CD4-positive, CD25-positive, alpha-beta regulatory T cell (primary cell): ENCODE measurements around the gene PNMA6E. TPM values are rescaled to one million over a fixed set of nuclear protein-coding genes. Genes with fewer than 3 reads are reported as not detected.

ENCODE experiments used
- ATAC-seq, 2 donors: fragments of 150-1000 bp; cut with Tn5 transposase; one replicate each; pipeline ENCODE4 v1.10.0; 2021; ENCODE audit warnings: low read depth in 2 of 2, moderate number of reproducible peaks in 2 of 2, moderate library complexity in 1 of 2
- DNase-seq, 3 donors: peaks; one replicate each; pipeline versions ENCODE4 v3.0.0 to v3.0.0-alpha.2; 2012 to 2022; ENCODE audit warnings: mixed read lengths in 1 of 3
- H3K27ac ChIP-seq: one replicate; pipeline ENCODE4 v1.7.0; 2013; ENCODE audit warnings: mild to moderate bottlenecking, low read length; ENCODE audit not compliant: insufficient read depth, poor library complexity, severe bottlenecking
- H3K27me3 ChIP-seq: one replicate; pipeline ENCODE4 v1.7.0; 2013; ENCODE audit warnings: low read length; ENCODE audit not compliant: control insufficient read depth, insufficient read depth
- H3K36me3 ChIP-seq: one replicate; pipeline ENCODE4 v1.7.0; 2013; ENCODE audit warnings: mild to moderate bottlenecking, low read length, moderate library complexity; ENCODE audit not compliant: control insufficient read depth, insufficient read depth
- H3K4me1 ChIP-seq: 2 replicates; pipeline ENCODE4 v1.7.0; 2013; ENCODE audit warnings: mild to moderate bottlenecking, low read length; ENCODE audit not compliant: insufficient read depth, control insufficient read depth, poor library complexity, severe bottlenecking
- H3K4me3 ChIP-seq: one replicate; pipeline ENCODE4 v1.7.0; 2013; ENCODE audit warnings: low read depth, mild to moderate bottlenecking, low read length, moderate library complexity
- H3K9me3 ChIP-seq, 2 experiments: 1 replicate in 1 of 2; 2 replicates in 1 of 2; pipeline ENCODE4 v1.7.0; 2013; ENCODE audit warnings: low read length in 2 of 2, mild to moderate bottlenecking in 1 of 2, moderate library complexity in 1 of 2; ENCODE audit not compliant: control insufficient read depth in 2 of 2
- H3K27ac Mint-ChIP-seq, 3 donors: one replicate each; pipeline ENCODE4 v1.8.0; 2020 to 2022; ENCODE audit warnings: mild to moderate bottlenecking in 3 of 3, mixed read lengths in 3 of 3, moderate library complexity in 2 of 3
- H3K27me3 Mint-ChIP-seq: one replicate; pipeline ENCODE4 v1.8.0; 2022; ENCODE audit warnings: mild to moderate bottlenecking, mixed read lengths
- H3K36me3 Mint-ChIP-seq: one replicate; pipeline ENCODE4 v1.8.0; 2020; ENCODE audit warnings: mixed read lengths
- H3K4me1 Mint-ChIP-seq, 4 donors: one replicate each; pipeline ENCODE4 v1.8.0; 2020 to 2022; ENCODE audit warnings: mixed read lengths in 4 of 4, mild to moderate bottlenecking in 1 of 4
- H3K4me3 Mint-ChIP-seq, 4 donors: one replicate each; pipeline ENCODE4 v1.8.0; 2020 to 2022; ENCODE audit warnings: mild to moderate bottlenecking in 4 of 4, mixed read lengths in 4 of 4, moderate library complexity in 3 of 4
- H3K9me3 Mint-ChIP-seq, 7 donors: one replicate each; pipeline ENCODE4 v1.8.0; 2020 to 2022; ENCODE audit warnings: mixed read lengths in 7 of 7, mild to moderate bottlenecking in 3 of 7, moderate library complexity in 2 of 7
- polyA plus RNA-seq, 4 donors: library from polyadenylated mRNA; unstranded; fragments of 300-500 nt; fragmentation: Illumina TruSeq; gene quantifications; one replicate each; pipeline ENCODE4 v1.2.3, GENCODE V29; 2021
- total RNA-seq: library from RNA; stranded (reverse); gene quantifications from one replicate; pipeline ENCODE4 v1.2.3, GENCODE V29; 2022

PNMA6E gene
- total and polyA plus RNA-seq, 5 donors from 2014 or later, result not detected

GRCh38 chrX:153441296-153441695, 40.1 kb upstream of the PNMA6E start:
- no peaks in the 10 kb centered on the region for H3K27me3 ChIP-seq
- Mint-ChIP-seq H3K27me3 (peaks cover 4% of the 10 kb centered on the region), H3K9me3 (no peaks in the 10 kb centered on the region), H3K4me1 (no peaks in the 10 kb centered on the region), H3K4me3 (no peak overlapping the region), H3K27ac (no peak overlapping the region), H3K36me3 (no peaks in the 10 kb centered on the region)
- H3K27ac ChIP-seq, result no peak overlapping the region
- H3K4me3 ChIP-seq, result no peak overlapping the region
- ATAC-seq (no peak), DNase-seq (no peak)
- no peaks in the 10 kb centered on the region for H3K4me1 ChIP-seq
- no peaks in the 10 kb centered on the region for H3K9me3 ChIP-seq
- H3K36me3 ChIP-seq, result no peaks in the 10 kb centered on the region

- Histone ChIP-seq H3K4me1 (no peaks in the 10 kb centered on the region), H3K9me3 (no peaks in the 10 kb centered on the region), H3K27me3 (no peaks in the 10 kb centered on the region), H3K36me3 (no peaks in the 10 kb centered on the region), H3K4me3 (no peak overlapping the region), H3K27ac (no peak overlapping the region)
- H3K4me3 Mint-ChIP-seq, result no peak overlapping the region
- no peaks in the 10 kb centered on the region for H3K4me1 Mint-ChIP-seq
- no peak overlapping the region for H3K27ac Mint-ChIP-seq
- H3K36me3 Mint-ChIP-seq, result no peaks in the 10 kb centered on the region
- no peaks in the 10 kb centered on the region for H3K9me3 Mint-ChIP-seq
- peaks cover 4% of the 10 kb centered on the region for H3K27me3 Mint-ChIP-seq
- no peak for DNase-seq
- no peak for ATAC-seq
Observed at GRCh38 chrX:153440556-153441135, 39.5 kb upstream of the PNMA6E start.

- H3K9me3 ChIP-seq, result no peaks in the 10 kb centered on the region
- H3K27me3 ChIP-seq, result no peaks in the 10 kb centered on the region
- Mint-ChIP-seq H3K27ac (no peak overlapping the region), H3K4me3 (no peak overlapping the region), H3K9me3 (no peaks in the 10 kb centered on the region), H3K27me3 (peaks cover 4% of the 10 kb centered on the region), H3K36me3 (no peaks in the 10 kb centered on the region), H3K4me1 (no peaks in the 10 kb centered on the region)
- H3K36me3 ChIP-seq, result no peaks in the 10 kb centered on the region
- no peak for DNase-seq
- no peak for ATAC-seq
- no peak overlapping the region for H3K27ac ChIP-seq
- H3K4me3 ChIP-seq, result no peak overlapping the region
- no peaks in the 10 kb centered on the region for H3K4me1 ChIP-seq
Observed at GRCh38 chrX:153439977-153440376, 38.8 kb upstream of the PNMA6E start.

- ATAC-seq (no peak), DNase-seq (peak in 2 of 3 donors; percentile 5 to 8)
- Mint-ChIP-seq H3K9me3 (no peaks in the 10 kb centered on the region), H3K27me3 (peaks cover 4% of the 10 kb centered on the region), H3K4me1 (no peaks in the 10 kb centered on the region), H3K4me3 (no peak overlapping the region), H3K36me3 (no peaks in the 10 kb centered on the region), H3K27ac (no peak overlapping the region)
- Histone ChIP-seq H3K4me3 (no peak overlapping the region), H3K9me3 (no peaks in the 10 kb centered on the region), H3K4me1 (no peaks in the 10 kb centered on the region), H3K27ac (no peak overlapping the region), H3K36me3 (no peaks in the 10 kb centered on the region), H3K27me3 (no peaks in the 10 kb centered on the region)
Observed at GRCh38 chrX:153438532-153438931, 37.4 kb upstream of the PNMA6E start.

- peaks cover 4% of the 10 kb centered on the region for H3K27me3 Mint-ChIP-seq
- H3K9me3 ChIP-seq, result no peaks in the 10 kb centered on the region
- no peaks in the 10 kb centered on the region for H3K4me1 Mint-ChIP-seq
- no peak overlapping the region for H3K27ac ChIP-seq
- H3K36me3 Mint-ChIP-seq, result no peaks in the 10 kb centered on the region
- no peak overlapping the region for H3K27ac Mint-ChIP-seq
- no peaks in the 10 kb centered on the region for H3K36me3 ChIP-seq
- peaks cover 0 to 1% (median 0%) of the 10 kb centered on the region in 7 donors for H3K9me3 Mint-ChIP-seq
- H3K4me3 Mint-ChIP-seq, result no peak overlapping the region
- no peaks in the 10 kb centered on the region for H3K4me1 ChIP-seq
- H3K27me3 ChIP-seq, result no peaks in the 10 kb centered on the region
- no peak overlapping the region for H3K4me3 ChIP-seq
- DNase-seq (no peak), ATAC-seq (no peak)
Observed at GRCh38 chrX:153435845-153436244, 34.7 kb upstream of the PNMA6E start.

GRCh38 chrX:153434801-153435200, 33.7 kb upstream of the PNMA6E start:
- Mint-ChIP-seq H3K27me3 (peaks cover 4% of the 10 kb centered on the region), H3K27ac (peak overlapping the region in 1 of 3 donors; percentile 40), H3K9me3 (peaks cover 0 to 4% (median 0%) of the 10 kb centered on the region in 7 donors), H3K4me1 (no peaks in the 10 kb centered on the region), H3K4me3 (no peak overlapping the region), H3K36me3 (no peaks in the 10 kb centered on the region)
- no peaks in the 10 kb centered on the region for H3K36me3 ChIP-seq
- H3K9me3 ChIP-seq, result no peaks in the 10 kb centered on the region
- H3K27me3 ChIP-seq, result no peaks in the 10 kb centered on the region
- no peak overlapping the region for H3K27ac ChIP-seq
- H3K4me3 ChIP-seq, result no peak overlapping the region
- ATAC-seq, result no peak
- DNase-seq, result no peak
- no peaks in the 10 kb centered on the region for H3K4me1 ChIP-seq

- no peaks in the 10 kb centered on the region for H3K9me3 ChIP-seq
- no peak overlapping the region for H3K4me3 ChIP-seq
- peaks cover 4% of the 10 kb centered on the region for H3K27me3 Mint-ChIP-seq
- H3K27ac Mint-ChIP-seq, result no peak overlapping the region
- H3K36me3 Mint-ChIP-seq, result no peaks in the 10 kb centered on the region
- no peak overlapping the region for H3K4me3 Mint-ChIP-seq
- no peaks in the 10 kb centered on the region for H3K4me1 ChIP-seq
- H3K36me3 ChIP-seq, result no peaks in the 10 kb centered on the region
- H3K27me3 ChIP-seq, result no peaks in the 10 kb centered on the region
- no peak overlapping the region for H3K27ac ChIP-seq
- ATAC-seq (no peak), DNase-seq (no peak)
- peaks cover 0 to 4% (median 0%) of the 10 kb centered on the region in 7 donors for H3K9me3 Mint-ChIP-seq
- H3K4me1 Mint-ChIP-seq, result no peaks in the 10 kb centered on the region
Observed at GRCh38 chrX:153433781-153434285, 32.7 kb upstream of the PNMA6E start.

- H3K36me3 Mint-ChIP-seq, result no peaks in the 10 kb centered on the region
- Histone ChIP-seq H3K4me1 (no peaks in the 10 kb centered on the region), H3K27me3 (no peaks in the 10 kb centered on the region), H3K4me3 (no peak overlapping the region), H3K9me3 (no peaks in the 10 kb centered on the region), H3K27ac (no peak overlapping the region), H3K36me3 (no peaks in the 10 kb centered on the region)
- H3K4me1 Mint-ChIP-seq, result no peaks in the 10 kb centered on the region
- H3K27me3 Mint-ChIP-seq, result peaks cover 4% of the 10 kb centered on the region
- H3K9me3 Mint-ChIP-seq, result peaks cover 0 to 4% (median 0%) of the 10 kb centered on the region in 7 donors
- no peak for DNase-seq
- no peak for ATAC-seq
- no peak overlapping the region for H3K4me3 Mint-ChIP-seq
- H3K27ac Mint-ChIP-seq, result no peak overlapping the region
Observed at GRCh38 chrX:153433161-153433680, 32.1 kb upstream of the PNMA6E start.
